HUES6 (cell line): ENCODE data around the gene SCT.

Source experiments
- H3K27ac ChIP-seq: 2 replicates; pipeline ENCODE4 v1.7.0; 2013; ENCODE audit warnings: low read depth, mild to moderate bottlenecking, low read length, inconsistent platforms
- H3K27me3 ChIP-seq: 2 replicates; pipeline ENCODE4 v1.6.1; 2013; ENCODE audit warnings: low read length; ENCODE audit not compliant: control insufficient read depth, insufficient read depth
- H3K36me3 ChIP-seq: 2 replicates; pipeline ENCODE4 v1.6.1; 2013; ENCODE audit warnings: low read length; ENCODE audit not compliant: control insufficient read depth, insufficient read depth
- H3K4me1 ChIP-seq: 2 replicates; pipeline ENCODE4 v1.6.1; 2013; ENCODE audit warnings: low read length; ENCODE audit not compliant: control insufficient read depth, insufficient read depth
- H3K4me3 ChIP-seq: 2 replicates; pipeline ENCODE4 v1.5.1; 2013; ENCODE audit warnings: low read depth, low read length
- H3K9ac ChIP-seq: one replicate; pipeline ENCODE4 v1.6.1; 2013; ENCODE audit warnings: mild to moderate bottlenecking, low read length
- H3K9me3 ChIP-seq: 2 replicates; pipeline ENCODE4 v1.6.1; 2013; ENCODE audit warnings: low read depth, low read length; ENCODE audit not compliant: control insufficient read depth, insufficient read depth

Gene SCT

GRCh38 chr11:620935-621814, 5.8 kb downstream of the SCT start:
- 0 out of 2 replicates have a peak, but pooled peaks cover 7% of the 10 kb centered on the region for H3K36me3 ChIP-seq
- 0 out of 2 replicates have a peak, but pooled peaks cover 3% of the 10 kb centered on the region for H3K4me1 ChIP-seq
- no peak overlapping the region for H3K4me3 ChIP-seq
- no peak overlapping the region for H3K9ac ChIP-seq
- H3K27ac ChIP-seq, result no peak overlapping the region
- no peaks in the 10 kb centered on the region for H3K27me3 ChIP-seq
- no peaks in the 10 kb centered on the region for H3K9me3 ChIP-seq

GRCh38 chr11:620201-620600, 6.8 kb downstream of the SCT start:
- Histone ChIP-seq H3K4me1 (peaks cover 5% of the 10 kb centered on the region; the same call in 1 of the 2 replicates), H3K27me3 (no peaks in the 10 kb centered on the region)

GRCh38 chr11:619628-620050, 7.3 kb downstream of the SCT start:
- Histone ChIP-seq H3K27ac (no peak overlapping the region), H3K36me3 (peaks cover 7% of the 10 kb centered on the region; the same call in 1 of the 2 replicates), H3K9me3 (no peaks in the 10 kb centered on the region)

More at GRCh38 chr11:620201-620600, 6.8 kb downstream of the SCT start:
- Histone ChIP-seq H3K27ac (no peak overlapping the region), H3K9me3 (no peaks in the 10 kb centered on the region), H3K9ac (no peak overlapping the region), H3K4me3 (no peak overlapping the region), H3K36me3 (0 out of 2 replicates have a peak, but pooled peaks cover 7% of the 10 kb centered on the region)

GRCh38 chr11:618856-619627, 7.9 kb downstream of the SCT start:
- H3K4me3 ChIP-seq, result no peak overlapping the region
- H3K27ac ChIP-seq, result no peak overlapping the region
- peaks cover 7% of the 10 kb centered on the region; the same call in 1 of the 2 replicates for H3K36me3 ChIP-seq
- no peak overlapping the region for H3K9ac ChIP-seq
- H3K9me3 ChIP-seq, result no peaks in the 10 kb centered on the region
- peaks cover 13% of the 10 kb centered on the region; the same call in 1 of the 2 replicates for H3K4me1 ChIP-seq
- H3K27me3 ChIP-seq, result no peaks in the 10 kb centered on the region

More at GRCh38 chr11:619628-620050, 7.3 kb downstream of the SCT start:
- H3K4me1 ChIP-seq, result peaks cover 7% of the 10 kb centered on the region; the same call in 1 of the 2 replicates
- H3K9ac ChIP-seq, result no peak overlapping the region
- H3K4me3 ChIP-seq, result no peak overlapping the region
- H3K27me3 ChIP-seq, result no peaks in the 10 kb centered on the region

- Histone ChIP-seq H3K9me3 (no peaks in the 10 kb centered on the region), H3K36me3 (peaks cover 10% of the 10 kb centered on the region; the same call in 1 of the 2 replicates), H3K4me1 (peaks cover 16% of the 10 kb centered on the region; the same call in 1 of the 2 replicates), H3K27ac (no peak overlapping the region), H3K4me3 (no peak overlapping the region), H3K27me3 (no peaks in the 10 kb centered on the region), H3K9ac (no peak overlapping the region)
These were observed 8.9 kb downstream of the SCT start for GRCh38 chr11:617912-618682.

GRCh38 chr11:617199-617911, 9.6 kb downstream of the SCT start:
- Histone ChIP-seq H3K27ac (no peak overlapping the region), H3K27me3 (no peaks in the 10 kb centered on the region), H3K4me1 (peaks cover 16% of the 10 kb centered on the region; the same call in 1 of the 2 replicates), H3K9ac (no peak overlapping the region), H3K36me3 (peaks cover 17% of the 10 kb centered on the region), H3K9me3 (no peaks in the 10 kb centered on the region), H3K4me3 (no peak overlapping the region)

GRCh38 chr11:616320-617198, 10.4 kb downstream of the SCT start:
- H3K4me1 ChIP-seq, result peaks cover 16% of the 10 kb centered on the region; the same call in 1 of the 2 replicates
- H3K27me3 ChIP-seq, result no peaks in the 10 kb centered on the region
- no peaks in the 10 kb centered on the region for H3K9me3 ChIP-seq
- H3K36me3 ChIP-seq, result peaks cover 25% of the 10 kb centered on the region
- H3K9ac ChIP-seq, result peak overlapping the region; percentile 78
- H3K4me3 ChIP-seq, result peak overlapping the region; percentile 63; the same call in 1 of the 2 replicates
- H3K27ac ChIP-seq, result no peak overlapping the region

GRCh38 chr11:615504-616319, 11.3 kb downstream of the SCT start, which contains the start of gene IRF7:
Gene IRF7 (minus strand): TSS chr11:615950. CDS start chr11:615364, 586 bp downstream.
- Histone ChIP-seq H3K4me1 (peaks cover 16% of the 10 kb centered on the region; the same call in 1 of the 2 replicates), H3K9me3 (no peaks in the 10 kb centered on the region), H3K27ac (peak within 1 kb of the TSS; percentile 87), H3K9ac (peak within 1 kb of the TSS; percentile 78), H3K27me3 (no peaks in the 10 kb centered on the region), H3K4me3 (peak within 1 kb of the TSS; percentile 63), H3K36me3 (peaks cover 34% of the 10 kb centered on the region)
